ENCODE measurements around the gene CEACAM16. TPM values are rescaled to one million over a fixed set of nuclear protein-coding genes. Genes with fewer than 3 reads are reported as not detected.
"Not testable (repeated sequence)": the region's sequence is repeated elsewhere in the genome, so short reads cannot be mapped to it uniquely, and the experiment has no call there.

The CEACAM16 gene
- total RNA-seq, 1 experiment from 2014 or later, result not detected

- no peaks in the 10 kb centered on the region for H3K4me1 ChIP-seq (ENCODE audit: insufficient read depth, low read length)
- H3K9ac ChIP-seq (ENCODE audit: low read length), result no peak overlapping the region
- no peaks in the 10 kb centered on the region for H3K27me3 ChIP-seq (ENCODE audit: low read length)
- H3K27ac ChIP-seq (ENCODE audit: low read length), result no peak overlapping the region
- ChIA-PET POLR2A (ENCODE audit: unreplicated experiment) (no interaction called here), CTCF (no interaction called here)
- H3F3A ChIP-seq (ENCODE audit: low read length, unreplicated experiment), result no peaks in the 10 kb centered on the region
- H3K79me2 ChIP-seq (ENCODE audit: low read length), result no peaks in the 10 kb centered on the region
- no peaks in the 10 kb centered on the region for H3K9me3 ChIP-seq (ENCODE audit: low read length)
- no peak overlapping the region for H2AFZ ChIP-seq (ENCODE audit: low read length)
- DNase-seq (no peak), ATAC-seq (no peak)
- BruUV-seq (replicated peaks), result no TSS peak
- no peaks in the 10 kb centered on the region for H3K36me3 ChIP-seq (ENCODE audit: low read depth, low read length)
- H3K4me2 ChIP-seq (ENCODE audit: low read length), result no peak overlapping the region
- TF ChIP-seq EZH2 (IDR thresholded peaks at IDR 0.05; ENCODE audit: low read length, unreplicated experiment) (no peak), EZH2phosphoT487 (IDR thresholded peaks at IDR 0.05; ENCODE audit: borderline replicate concordance, low read length) (no peak)
- TF ChIP-seq, protein P1, sequence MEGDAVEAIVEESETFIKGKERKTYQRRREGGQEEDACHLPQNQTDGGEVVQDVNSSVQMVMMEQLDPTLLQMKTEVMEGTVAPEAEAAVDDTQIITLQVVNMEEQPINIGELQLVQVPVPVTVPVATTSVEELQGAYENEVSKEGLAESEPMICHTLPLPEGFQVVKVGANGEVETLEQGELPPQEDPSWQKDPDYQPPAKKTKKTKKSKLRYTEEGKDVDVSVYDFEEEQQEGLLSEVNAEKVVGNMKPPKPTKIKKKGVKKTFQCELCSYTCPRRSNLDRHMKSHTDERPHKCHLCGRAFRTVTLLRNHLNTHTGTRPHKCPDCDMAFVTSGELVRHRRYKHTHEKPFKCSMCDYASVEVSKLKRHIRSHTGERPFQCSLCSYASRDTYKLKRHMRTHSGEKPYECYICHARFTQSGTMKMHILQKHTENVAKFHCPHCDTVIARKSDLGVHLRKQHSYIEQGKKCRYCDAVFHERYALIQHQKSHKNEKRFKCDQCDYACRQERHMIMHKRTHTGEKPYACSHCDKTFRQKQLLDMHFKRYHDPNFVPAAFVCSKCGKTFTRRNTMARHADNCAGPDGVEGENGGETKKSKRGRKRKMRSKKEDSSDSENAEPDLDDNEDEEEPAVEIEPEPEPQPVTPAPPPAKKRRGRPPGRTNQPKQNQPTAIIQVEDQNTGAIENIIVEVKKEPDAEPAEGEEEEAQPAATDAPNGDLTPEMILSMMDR (conservative IDR thresholded peaks at IDR 0.05; ENCODE audit: low read depth, low read length), result no peak
- no peaks in the 10 kb centered on the region for H4K20me1 ChIP-seq (ENCODE audit: low read length)
- no peak overlapping the region for H3K4me3 ChIP-seq (ENCODE audit: low read length)
- no peaks in the 10 kb centered on the region for H3K9me2 ChIP-seq (replicated peaks; ENCODE audit: low read length)
- intact Hi-C loops (cut with micrococcal nuclease), result no loop called here
Observed at GRCh38 chr19:44706506-44707236, 7.7 kb downstream of the CEACAM16 start.

DNA sequence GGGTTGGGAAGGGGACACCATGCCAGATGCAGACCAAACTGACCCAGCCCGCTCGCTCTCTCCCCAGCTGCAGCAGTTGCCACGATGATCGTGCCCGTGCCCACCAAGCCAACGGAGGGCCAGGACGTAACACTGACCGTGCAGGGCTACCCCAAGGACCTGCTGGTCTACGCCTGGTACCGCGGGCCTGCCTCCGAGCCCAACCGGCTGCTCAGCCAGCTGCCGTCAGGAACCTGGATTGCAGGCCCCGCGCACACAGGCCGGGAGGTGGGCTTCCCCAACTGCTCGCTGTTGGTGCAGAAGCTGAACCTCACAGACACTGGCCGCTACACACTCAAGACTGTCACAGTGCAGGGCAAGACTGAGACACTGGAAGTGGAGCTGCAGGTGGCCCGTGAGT is 8.8 kb downstream of the CEACAM16 start:
- no peaks in the 10 kb centered on the region for H3K4me1 ChIP-seq (ENCODE audit: insufficient read depth, low read length)

GRCh38 chr19:44708940-44709339 is 10.0 kb downstream of the CEACAM16 start:
- Histone ChIP-seq H3K9me2 (replicated peaks; ENCODE audit: low read length) (no peaks in the 10 kb centered on the region), H3K79me2 (ENCODE audit: low read length) (no peaks in the 10 kb centered on the region), H3K4me1 (ENCODE audit: insufficient read depth, low read length) (no peaks in the 10 kb centered on the region), H3K27me3 (ENCODE audit: low read length) (no peaks in the 10 kb centered on the region), H3K9ac (ENCODE audit: low read length) (no peak overlapping the region), H4K20me1 (ENCODE audit: low read length) (no peaks in the 10 kb centered on the region), H2AFZ (ENCODE audit: low read length) (no peak overlapping the region), H3F3A (ENCODE audit: low read length, unreplicated experiment) (no peaks in the 10 kb centered on the region), H3K36me3 (ENCODE audit: low read depth, low read length) (no peaks in the 10 kb centered on the region), H3K9me3 (ENCODE audit: low read length) (no peaks in the 10 kb centered on the region), H3K4me3 (ENCODE audit: low read length) (no peak overlapping the region), H3K4me2 (ENCODE audit: low read length) (no peak overlapping the region), H3K27ac (ENCODE audit: low read length) (no peak overlapping the region)
- TF ChIP-seq EZH2 (IDR thresholded peaks at IDR 0.05; ENCODE audit: low read length, unreplicated experiment) (no peak), EZH2phosphoT487 (IDR thresholded peaks at IDR 0.05; ENCODE audit: borderline replicate concordance, low read length) (no peak)
- TF ChIP-seq, protein P1 (conservative IDR thresholded peaks at IDR 0.05; ENCODE audit: low read depth, low read length), result no peak
- DNase-seq (no peak), ATAC-seq (no peak)
- CTCF ChIA-PET, result no interaction called here
- POLR2A ChIA-PET (ENCODE audit: unreplicated experiment), result no interaction called here
- no TSS peak for BruUV-seq (replicated peaks)
- intact Hi-C loops (cut with micrococcal nuclease), result no loop called here

More for the DNA sequence above, 8.8 kb downstream of the CEACAM16 start:
- DNase-seq, result no peak
- H3K9ac ChIP-seq (ENCODE audit: low read length), result no peak overlapping the region
- no peak overlapping the region for H3K4me3 ChIP-seq (ENCODE audit: low read length)
- H3K4me2 ChIP-seq (ENCODE audit: low read length), result no peak overlapping the region
- H4K20me1 ChIP-seq (ENCODE audit: low read length), result no peaks in the 10 kb centered on the region
- H3K27ac ChIP-seq (ENCODE audit: low read length), result no peak overlapping the region
- H3F3A ChIP-seq (ENCODE audit: low read length, unreplicated experiment), result no peaks in the 10 kb centered on the region
- no peaks in the 10 kb centered on the region for H3K27me3 ChIP-seq (ENCODE audit: low read length)
- CTCF ChIA-PET, result no interaction called here
- no peaks in the 10 kb centered on the region for H3K9me3 ChIP-seq (ENCODE audit: low read length)
- H3K36me3 ChIP-seq (ENCODE audit: low read depth, low read length), result no peaks in the 10 kb centered on the region
- TF ChIP-seq EZH2 (IDR thresholded peaks at IDR 0.05; ENCODE audit: low read length, unreplicated experiment) (no peak), EZH2phosphoT487 (IDR thresholded peaks at IDR 0.05; ENCODE audit: borderline replicate concordance, low read length) (no peak)
- TF ChIP-seq, protein P1 (conservative IDR thresholded peaks at IDR 0.05; ENCODE audit: low read depth, low read length), result no peak
- no peaks in the 10 kb centered on the region for H3K9me2 ChIP-seq (replicated peaks; ENCODE audit: low read length)
- no peak for ATAC-seq
- intact Hi-C loops (cut with micrococcal nuclease), result no loop called here
- no peaks in the 10 kb centered on the region for H3K79me2 ChIP-seq (ENCODE audit: low read length)
- BruUV-seq (replicated peaks), result no TSS peak
- no peak overlapping the region for H2AFZ ChIP-seq (ENCODE audit: low read length)
- POLR2A ChIA-PET (ENCODE audit: unreplicated experiment), result no interaction called here

DNA sequence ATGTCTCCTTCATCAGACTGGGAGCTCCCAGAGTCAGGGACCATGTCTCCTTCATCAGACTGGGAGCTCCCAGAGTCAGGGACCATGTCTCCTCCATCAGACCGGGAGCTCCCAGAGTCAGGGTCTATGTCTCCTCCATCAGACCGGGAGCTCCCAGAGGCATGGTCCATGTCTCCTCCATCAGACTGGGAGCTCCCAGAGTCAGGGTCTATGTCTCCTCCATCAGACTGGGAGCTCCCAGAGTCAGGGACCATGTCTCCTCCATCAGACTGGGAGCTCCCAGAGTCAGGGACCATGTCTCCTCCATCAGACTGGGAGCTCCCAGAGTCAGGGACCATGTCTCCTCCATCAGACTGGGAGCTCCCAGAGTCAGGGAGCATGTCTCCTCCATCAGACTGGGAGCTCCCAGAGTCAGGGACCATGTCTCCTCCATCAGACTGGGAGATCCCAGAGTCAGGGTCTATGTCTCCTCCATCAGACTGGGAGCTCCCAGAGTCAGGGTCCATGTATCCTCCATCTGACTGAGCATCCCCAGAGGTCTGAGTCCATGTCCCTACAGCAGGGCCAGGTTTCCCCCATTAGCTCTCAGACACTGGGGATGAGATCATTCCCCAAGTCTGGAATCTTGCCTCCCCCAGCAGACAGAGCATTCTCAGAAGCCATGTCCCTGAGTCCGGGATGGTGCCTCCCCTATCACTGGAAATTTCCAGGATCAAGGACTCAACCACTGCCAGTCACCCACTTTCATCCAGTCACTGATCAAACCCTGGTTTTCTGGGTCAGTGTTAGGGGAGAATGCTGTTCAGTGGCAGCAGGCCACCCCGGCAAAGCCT is 10.7 kb downstream of the CEACAM16 start:
- H3K9me2 ChIP-seq (replicated peaks; ENCODE audit: low read length); H3K4me3 ChIP-seq (ENCODE audit: low read length); H4K20me1 ChIP-seq (ENCODE audit: low read length); ATAC-seq; H3F3A ChIP-seq (ENCODE audit: low read length, unreplicated experiment); H3K27ac ChIP-seq (ENCODE audit: low read length); H3K27me3 ChIP-seq (ENCODE audit: low read length); H3K9ac ChIP-seq (ENCODE audit: low read length); H3K9me3 ChIP-seq (ENCODE audit: low read length); H3K4me1 ChIP-seq (ENCODE audit: insufficient read depth, low read length); H3K36me3 ChIP-seq (ENCODE audit: low read depth, low read length); CTCF ChIA-PET; BruUV-seq (replicated peaks); H3K4me2 ChIP-seq (ENCODE audit: low read length); POLR2A ChIA-PET (ENCODE audit: unreplicated experiment); H2AFZ ChIP-seq (ENCODE audit: low read length); H3K79me2 ChIP-seq (ENCODE audit: low read length); intact Hi-C loops (cut with micrococcal nuclease); DNase-seq: not testable (repeated sequence)

Data from PC-3 (cell line).